PC-3 (cell line): ENCODE measurements around the gene HLA-A. TPM values are rescaled to one million over a fixed set of nuclear protein-coding genes. Genes with fewer than 3 reads are reported as not detected.

ENCODE experiments used
- ATAC-seq: fragments of 200-7000 bp; cut with Tn5 transposase; 2 replicates; pipeline ENCODE4 v1.9.1; 2020; ENCODE audit warnings: mild to moderate bottlenecking, moderate library complexity
- BruUV-seq: library from RNA; stranded (reverse); fragments of 400-500 nt; replicated peaks from 2 replicates; lab custom pipeline; 2021; lab: Mats Ljungman, UMichigan
- CTCF ChIA-PET: fragments of 300-600 bp; sonication (Branson Sonifier 250); formaldehyde crosslinking; loops from one replicate; lab custom pipeline; 2022; ENCODE audit warnings: antibody characterized with exemption; lab: Charles Lee
- POLR2A ChIA-PET: fragments of 300-600 bp; sonication (Branson Sonifier 250); formaldehyde crosslinking; loops from one replicate; lab custom pipeline; 2022; ENCODE audit warnings: antibody characterized with exemption; ENCODE audit not compliant: unreplicated experiment; lab: Charles Lee
- DNase-seq: peaks from one replicate; pipeline ENCODE4 v3.0.0-alpha.2; 2015
- H2AFZ ChIP-seq: fragments of 300-600 bp; sonication (generic); 2 replicates; pipeline ENCODE4 v1.6.0; 2016; ENCODE audit warnings: antibody characterized with exemption, low read length
- H3F3A ChIP-seq: fragments of 300-600 bp; sonication (generic); one replicate; pipeline ENCODE4 v1.6.0; 2017; ENCODE audit warnings: antibody characterized with exemption, low read length, control low read depth, mild to moderate bottlenecking; ENCODE audit not compliant: unreplicated experiment
- H3K27ac ChIP-seq: fragments of 300-600 bp; sonication (generic); 2 replicates; pipeline ENCODE4 v1.5.1; 2016; ENCODE audit warnings: mild to moderate bottlenecking, low read length
- H3K27me3 ChIP-seq: fragments of 300-600 bp; sonication (generic); 2 replicates; pipeline ENCODE4 v1.6.1; 2016; ENCODE audit warnings: low read length, mixed read lengths
- H3K36me3 ChIP-seq: fragments of 300-600 bp; sonication (generic); 2 replicates; pipeline ENCODE4 v1.6.1; 2016; ENCODE audit warnings: low read depth, mixed run types, low read length, mixed read lengths
- H3K4me1 ChIP-seq: fragments of 300-600 bp; sonication (generic); 2 replicates; pipeline ENCODE4 v1.5.1; 2016; ENCODE audit warnings: low read length; ENCODE audit not compliant: insufficient read depth
- H3K4me2 ChIP-seq: fragments of 300-600 bp; sonication (generic); 2 replicates; pipeline ENCODE4 v1.6.0; 2016; ENCODE audit warnings: low read length
- H3K4me3 ChIP-seq: fragments of 300-600 bp; sonication (generic); 2 replicates; pipeline ENCODE4 v1.5.1; 2016; ENCODE audit warnings: mild to moderate bottlenecking, low read length, mixed read lengths
- H3K79me2 ChIP-seq: fragments of 300-600 bp; sonication (generic); 2 replicates; pipeline ENCODE4 v1.6.1; 2017; ENCODE audit warnings: low read length, mixed read lengths
- H3K9ac ChIP-seq: fragments of 300-600 bp; sonication (generic); 2 replicates; pipeline ENCODE4 v1.6.0; 2016; ENCODE audit warnings: mild to moderate bottlenecking, low read length
- H3K9me2 ChIP-seq: fragments of 300-600 bp; sonication (generic); replicated peaks from 2 replicates; pipeline ENCODE4 v1.6.1; 2016; ENCODE audit warnings: mixed run types, low read length, mixed read lengths
- H3K9me3 ChIP-seq: fragments of 300-600 bp; sonication (generic); 2 replicates; pipeline ENCODE4 v1.6.1; 2016; ENCODE audit warnings: low read length, mixed read lengths
- H4K20me1 ChIP-seq: fragments of 300-600 bp; sonication (generic); 2 replicates; pipeline ENCODE4 v1.6.1; 2016; ENCODE audit warnings: low read length, mixed read lengths
- EZH2 ChIP-seq: fragments of 300-600 bp; sonication (generic); IDR thresholded peaks from one replicate; pipeline ENCODE4 v1.6.1; 2017; ENCODE audit warnings: antibody characterized with exemption, mild to moderate bottlenecking, low read length; ENCODE audit not compliant: unreplicated experiment
- EZH2phosphoT487 ChIP-seq: fragments of 300-600 bp; sonication (generic); IDR thresholded peaks from 2 replicates; pipeline ENCODE4 v1.6.1; 2018; ENCODE audit warnings: mild to moderate bottlenecking, antibody characterized with exemption, low read length, borderline replicate concordance
- intact Hi-C: fragments of 100-400 bp; cut with micrococcal nuclease; formaldehyde crosslinking; loops from 2 replicates; pipeline ENCODE4 v1.9.0; 2023
- total RNA-seq: library from RNA; depleted of rRNA; stranded (reverse); fragments of >200 nt; gene quantifications from 2 replicates; pipeline ENCODE4 v1.2.3, GENCODE V29; 2014; rRNA removed
- TF ChIP-seq, protein P1 (sequence below): fragments of 300-600 bp; sonication (generic); conservative IDR thresholded peaks from 2 replicates; pipeline ENCODE4 v1.5.1; 2017; ENCODE audit warnings: antibody characterized with exemption, low read depth, mild to moderate bottlenecking, low read length

HLA-A gene
- total RNA-seq, 1 experiment from 2014 or later = 426 TPM

DNA sequence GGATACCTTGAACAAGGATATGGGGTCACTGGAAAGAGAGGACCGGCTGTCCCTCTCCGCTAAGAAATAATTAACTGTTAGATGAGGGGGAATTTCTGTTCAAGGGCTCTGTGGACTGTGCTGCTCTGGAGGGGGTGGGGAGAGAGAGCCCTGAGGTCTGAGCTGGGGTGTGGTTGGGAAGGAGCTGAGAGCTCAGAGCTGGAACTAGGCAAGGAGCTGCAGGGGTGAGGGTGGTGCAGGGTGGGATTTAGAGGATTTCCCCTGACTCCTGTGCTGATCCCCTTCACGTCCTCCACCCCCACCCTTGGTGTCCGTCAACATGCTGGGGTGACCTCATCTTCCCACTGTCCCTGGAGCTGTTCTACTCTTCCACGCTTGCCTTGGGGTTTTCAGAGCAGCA lies 52.5 kb downstream of the HLA-A start:
- Histone ChIP-seq H3K9me2 (no peaks in the 10 kb centered on the region), H3K4me2 (no peak overlapping the region), H3K9ac (no peak overlapping the region), H3K27ac (no peak overlapping the region), H3K4me3 (no peak overlapping the region), H3K9me3 (no peaks in the 10 kb centered on the region), H3K4me1 (peaks cover 12% of the 10 kb centered on the region), H3K79me2 (no peaks in the 10 kb centered on the region), H2AFZ (no peak overlapping the region), H3K36me3 (no peaks in the 10 kb centered on the region), H3K27me3 (no peaks in the 10 kb centered on the region), H4K20me1 (no peaks in the 10 kb centered on the region), H3F3A (no peaks in the 10 kb centered on the region)
- DNase-seq = no peak
- no TSS peak for BruUV-seq
- CTCF ChIA-PET = no interaction called here
- TF ChIP-seq, protein P1, sequence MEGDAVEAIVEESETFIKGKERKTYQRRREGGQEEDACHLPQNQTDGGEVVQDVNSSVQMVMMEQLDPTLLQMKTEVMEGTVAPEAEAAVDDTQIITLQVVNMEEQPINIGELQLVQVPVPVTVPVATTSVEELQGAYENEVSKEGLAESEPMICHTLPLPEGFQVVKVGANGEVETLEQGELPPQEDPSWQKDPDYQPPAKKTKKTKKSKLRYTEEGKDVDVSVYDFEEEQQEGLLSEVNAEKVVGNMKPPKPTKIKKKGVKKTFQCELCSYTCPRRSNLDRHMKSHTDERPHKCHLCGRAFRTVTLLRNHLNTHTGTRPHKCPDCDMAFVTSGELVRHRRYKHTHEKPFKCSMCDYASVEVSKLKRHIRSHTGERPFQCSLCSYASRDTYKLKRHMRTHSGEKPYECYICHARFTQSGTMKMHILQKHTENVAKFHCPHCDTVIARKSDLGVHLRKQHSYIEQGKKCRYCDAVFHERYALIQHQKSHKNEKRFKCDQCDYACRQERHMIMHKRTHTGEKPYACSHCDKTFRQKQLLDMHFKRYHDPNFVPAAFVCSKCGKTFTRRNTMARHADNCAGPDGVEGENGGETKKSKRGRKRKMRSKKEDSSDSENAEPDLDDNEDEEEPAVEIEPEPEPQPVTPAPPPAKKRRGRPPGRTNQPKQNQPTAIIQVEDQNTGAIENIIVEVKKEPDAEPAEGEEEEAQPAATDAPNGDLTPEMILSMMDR = no peak
- TF ChIP-seq EZH2 = no peak
- no peak for TF ChIP-seq EZH2phosphoT487
- ATAC-seq = no peak
- POLR2A ChIA-PET = no interaction called here
- intact Hi-C loops = no loop called here

DNA sequence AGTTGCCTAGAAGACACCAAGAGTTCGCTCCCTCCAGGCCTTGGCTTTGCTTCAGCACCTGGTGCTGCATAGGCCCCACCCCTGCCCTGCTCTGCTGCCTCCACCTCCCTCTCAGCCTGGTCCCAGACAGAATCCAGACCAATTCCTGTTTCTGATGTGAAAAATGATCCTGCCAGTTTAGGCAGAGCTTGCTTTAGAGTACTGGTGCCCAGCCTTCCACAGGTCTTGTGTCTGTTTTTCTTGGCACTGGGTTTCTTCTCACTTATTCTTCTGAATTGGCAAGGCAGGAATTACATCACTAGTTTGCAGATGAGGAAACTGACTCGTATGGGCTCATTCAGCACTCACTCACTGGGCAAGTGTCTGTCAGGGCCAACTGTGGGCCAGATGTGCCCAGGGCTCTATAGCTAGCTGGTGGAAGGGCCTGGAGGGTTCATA lies 53.0 kb downstream of the HLA-A start:
- Histone ChIP-seq H3F3A (no peaks in the 10 kb centered on the region), H3K9ac (no peak overlapping the region), H3K9me2 (no peaks in the 10 kb centered on the region), H3K27me3 (no peaks in the 10 kb centered on the region), H4K20me1 (no peaks in the 10 kb centered on the region), H3K27ac (no peak overlapping the region), H2AFZ (no peak overlapping the region), H3K4me2 (no peak overlapping the region), H3K4me3 (no peak overlapping the region), H3K36me3 (no peaks in the 10 kb centered on the region), H3K9me3 (no peaks in the 10 kb centered on the region), H3K79me2 (no peaks in the 10 kb centered on the region), H3K4me1 (peaks cover 12% of the 10 kb centered on the region)
- POLR2A ChIA-PET = no interaction called here
- DNase-seq = peak; percentile 3
- no TSS peak for BruUV-seq
- no peak for TF ChIP-seq EZH2
- TF ChIP-seq, protein P1 = no peak
- TF ChIP-seq EZH2phosphoT487 = no peak
- intact Hi-C loops = no loop called here
- ATAC-seq = no peak
- CTCF ChIA-PET = no interaction called here

Other genes with a start within 250 kb of the HLA-A start
- 9.8 and 16.1 TPM in 2 replicates for gene HLA-F, start 219.1 kb upstream of the HLA-A start, total RNA-seq
- not detected in 2 replicates for gene HLA-G, start 114.7 kb upstream of the HLA-A start, total RNA-seq
- gene POLR1H, start 118.7 kb downstream of the HLA-A start, total RNA-seq = 26.3 and 40.0 TPM in 2 replicates
- gene PPP1R11, start 124.7 kb downstream of the HLA-A start, total RNA-seq = 49.5 and 58.8 TPM in 2 replicates
- 2.0 and 4.2 TPM in 2 replicates for gene RNF39, start 133.2 kb downstream of the HLA-A start, total RNA-seq
- 0.11 and 0.52 TPM in 2 replicates for gene TRIM31, start 170.6 kb downstream of the HLA-A start, total RNA-seq
- gene TRIM40, start 193.6 kb downstream of the HLA-A start, total RNA-seq = not detected in 2 replicates
- not detected in 2 replicates for gene TRIM10, start 218.7 kb downstream of the HLA-A start, total RNA-seq
- not detected in 2 replicates for gene TRIM15, start 221.0 kb downstream of the HLA-A start, total RNA-seq